Omental fat pad (tissue), 4 donors: Measurements from ENCODE around the gene OTUD1. TPM values are rescaled to one million over a fixed set of nuclear protein-coding genes. Genes with fewer than 3 reads are reported as not detected.

ENCODE experiments used
- ATAC-seq: fragments of 150-250 bp; one replicate; pipeline ENCODE4 v1.9.1; 2016; ENCODE audit warnings: mild to moderate bottlenecking, moderate library complexity; ENCODE audit not compliant: low FRiP score
- DNase-seq: peaks from one replicate; pipeline ENCODE4 v3.0.0-alpha.2; 2019; ENCODE audit warnings: low spot score
- total RNA-seq, 4 donors: library from RNA; depleted of rRNA; stranded (reverse); fragments of >200 nt; gene quantifications; one replicate each; pipeline ENCODE4 v1.1.0, GENCODE V29; 2016
- TF ChIP-seq, protein P1 (sequence below), 3 donors: fragments of 450-650 bp; IDR thresholded peaks; one replicate each; pipeline ENCODE4 v1.5.1; 2016 to 2017; ENCODE audit warnings: antibody characterized with exemption in 3 of 3, mild to moderate bottlenecking in 3 of 3, moderate library complexity in 2 of 3

OTUD1 gene
- total RNA-seq, 4 donors from 2014 or later, result 10.2 to 16.4 (median 11.2) TPM

DNA sequence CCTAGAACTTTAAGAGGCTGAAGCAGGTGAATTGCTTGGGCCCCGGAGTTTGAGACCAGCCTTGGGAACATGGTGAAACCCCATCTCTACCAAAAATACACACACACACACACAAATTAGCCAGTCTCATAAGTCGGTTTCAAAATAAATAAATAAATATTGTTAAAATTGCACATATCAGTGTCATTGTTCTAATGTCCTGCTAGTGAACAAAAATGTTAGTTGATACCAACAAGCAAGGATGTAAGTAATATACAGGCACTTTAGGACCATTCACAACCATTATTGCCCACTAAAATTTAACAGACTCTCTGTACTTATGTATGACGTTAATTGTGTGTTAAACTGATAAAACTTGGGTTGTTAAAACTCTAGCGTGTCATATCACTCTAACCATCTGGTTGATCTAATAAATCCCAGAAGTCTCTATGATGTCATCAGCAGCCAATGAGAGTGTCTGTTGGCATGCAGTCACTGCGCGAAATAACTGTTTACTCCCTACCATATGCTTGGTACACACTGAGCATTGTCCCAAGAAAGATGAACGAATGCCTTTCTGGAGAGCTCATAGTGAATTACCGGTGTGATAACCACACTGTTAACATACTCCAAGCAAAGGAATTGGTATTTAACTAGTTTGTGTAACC lies 30.4 kb upstream of the OTUD1 start:
- no peak for DNase-seq
- no peak for ATAC-seq
- TF ChIP-seq, protein P1, sequence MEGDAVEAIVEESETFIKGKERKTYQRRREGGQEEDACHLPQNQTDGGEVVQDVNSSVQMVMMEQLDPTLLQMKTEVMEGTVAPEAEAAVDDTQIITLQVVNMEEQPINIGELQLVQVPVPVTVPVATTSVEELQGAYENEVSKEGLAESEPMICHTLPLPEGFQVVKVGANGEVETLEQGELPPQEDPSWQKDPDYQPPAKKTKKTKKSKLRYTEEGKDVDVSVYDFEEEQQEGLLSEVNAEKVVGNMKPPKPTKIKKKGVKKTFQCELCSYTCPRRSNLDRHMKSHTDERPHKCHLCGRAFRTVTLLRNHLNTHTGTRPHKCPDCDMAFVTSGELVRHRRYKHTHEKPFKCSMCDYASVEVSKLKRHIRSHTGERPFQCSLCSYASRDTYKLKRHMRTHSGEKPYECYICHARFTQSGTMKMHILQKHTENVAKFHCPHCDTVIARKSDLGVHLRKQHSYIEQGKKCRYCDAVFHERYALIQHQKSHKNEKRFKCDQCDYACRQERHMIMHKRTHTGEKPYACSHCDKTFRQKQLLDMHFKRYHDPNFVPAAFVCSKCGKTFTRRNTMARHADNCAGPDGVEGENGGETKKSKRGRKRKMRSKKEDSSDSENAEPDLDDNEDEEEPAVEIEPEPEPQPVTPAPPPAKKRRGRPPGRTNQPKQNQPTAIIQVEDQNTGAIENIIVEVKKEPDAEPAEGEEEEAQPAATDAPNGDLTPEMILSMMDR (IDR thresholded peaks at IDR 0.05), result no peak

DNA sequence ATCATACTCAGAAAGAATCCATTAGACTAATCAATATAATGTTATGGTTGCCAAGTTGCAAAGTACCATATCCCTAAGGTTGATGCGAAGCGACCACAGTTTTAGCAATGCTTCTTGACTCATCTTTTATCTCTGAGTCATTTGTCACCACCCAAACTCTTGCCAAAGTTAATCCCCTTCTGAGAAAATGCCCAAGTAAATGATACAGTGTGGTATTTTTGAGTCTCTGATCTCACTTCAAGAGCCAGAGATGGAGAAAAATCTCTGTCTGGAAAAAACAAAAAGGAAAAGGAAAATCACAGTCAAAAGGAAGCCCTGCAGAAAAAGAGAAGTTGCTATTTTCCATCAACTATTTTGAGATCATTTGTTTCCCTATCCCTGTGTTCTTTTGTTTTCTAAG lies 26.7 kb upstream of the OTUD1 start:
- DNase-seq (no peak), ATAC-seq (no peak)
- TF ChIP-seq, protein P1 (IDR thresholded peaks at IDR 0.05), result no peak

DNA sequence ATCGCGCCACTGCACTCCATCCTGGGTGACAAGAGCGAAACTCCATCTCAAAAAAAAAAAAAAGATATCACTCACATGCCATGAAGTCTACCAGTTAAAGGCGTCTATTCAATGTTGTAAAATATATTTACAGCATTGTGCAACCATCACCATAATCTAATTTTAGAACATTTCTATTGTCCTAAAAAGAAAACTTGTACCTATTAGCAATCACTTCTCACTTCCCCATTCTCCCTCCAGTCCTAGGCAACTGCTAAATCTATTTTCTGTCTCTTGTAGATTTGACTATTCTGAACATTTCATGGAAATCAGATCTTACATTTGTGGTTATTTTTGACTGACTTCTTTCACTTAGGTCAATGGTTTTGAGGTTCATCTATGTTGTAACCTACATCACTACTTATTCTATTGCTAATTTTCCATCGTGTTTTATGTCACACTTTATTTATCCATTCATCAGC lies 25.2 kb upstream of the OTUD1 start:
- DNase-seq, result no peak
- TF ChIP-seq, protein P1 (IDR thresholded peaks at IDR 0.05), result no peak
- ATAC-seq, result no peak

DNA sequence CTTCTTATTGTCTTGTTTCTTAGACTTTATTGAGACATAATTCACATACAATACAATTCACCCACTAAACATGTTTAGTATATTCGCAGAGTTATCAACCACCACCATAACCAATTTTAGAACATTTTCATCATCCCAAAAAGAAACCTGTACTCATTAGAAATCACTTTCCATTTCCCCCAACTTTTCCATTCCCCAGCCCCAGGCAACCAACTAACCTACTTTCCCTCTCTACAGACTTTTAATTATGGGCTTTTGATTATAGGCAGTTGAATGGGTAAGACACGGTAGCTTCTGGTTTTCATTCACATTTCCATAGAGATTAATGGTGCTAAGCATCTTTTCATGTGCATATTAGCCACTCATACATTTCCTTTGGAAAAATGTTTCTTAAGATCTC lies 24.2 kb upstream of the OTUD1 start:
- ATAC-seq (no peak), DNase-seq (no peak)
- TF ChIP-seq, protein P1 (IDR thresholded peaks at IDR 0.05), result no peak

DNA sequence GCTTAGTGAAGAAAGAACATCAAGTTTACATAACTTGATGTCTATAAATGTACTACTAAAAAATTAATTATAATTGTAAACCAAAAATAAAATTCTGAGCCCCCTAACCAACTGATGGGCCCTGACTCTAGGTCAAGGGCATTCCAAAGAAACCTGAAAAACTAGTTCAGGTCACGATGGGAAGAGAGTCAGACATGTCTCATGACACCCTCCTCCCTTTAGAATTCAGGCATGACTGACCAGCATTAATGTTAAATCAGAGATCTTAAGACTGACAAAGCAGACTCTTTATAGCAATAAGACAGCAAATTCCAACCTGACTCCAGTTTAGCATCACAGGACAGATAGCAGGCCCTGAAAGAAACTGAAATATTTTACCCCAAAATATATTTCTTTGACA lies 21.6 kb upstream of the OTUD1 start:
- DNase-seq (no peak), ATAC-seq (no peak)
- TF ChIP-seq, protein P1 (IDR thresholded peaks at IDR 0.05), result no peak

DNA sequence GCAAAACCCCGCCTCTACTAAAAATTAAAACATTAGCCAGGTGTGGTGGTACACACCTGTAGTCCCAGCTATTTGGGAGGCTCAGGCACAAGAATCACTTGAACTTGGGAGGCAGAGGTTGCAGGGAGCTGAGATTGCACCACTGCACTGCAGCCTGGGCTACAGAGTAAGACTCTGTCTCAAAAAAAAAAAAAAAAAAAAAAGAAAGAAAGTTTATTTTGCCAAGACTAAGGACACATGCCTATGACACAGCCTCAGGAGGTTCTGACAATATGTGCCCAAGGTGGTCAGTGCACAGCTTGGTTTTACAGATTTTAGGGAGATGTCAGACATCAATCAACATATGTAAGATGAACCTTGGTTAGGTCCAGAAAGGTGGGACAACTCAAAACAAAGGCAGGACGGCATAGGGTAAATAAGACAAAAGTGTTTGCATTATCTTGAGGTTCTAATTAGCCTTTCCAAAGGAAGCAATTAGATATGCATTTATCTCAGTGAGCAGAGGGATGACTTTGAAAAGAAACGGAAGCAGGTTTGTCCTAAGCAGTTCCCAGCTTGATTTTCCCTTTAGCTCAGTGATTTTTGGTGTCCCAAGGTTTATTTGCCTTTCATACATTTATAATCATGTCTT lies 20.7 kb upstream of the OTUD1 start:
- TF ChIP-seq, protein P1 (IDR thresholded peaks at IDR 0.05), result no peak
- no peak for ATAC-seq
- no peak for DNase-seq

DNA sequence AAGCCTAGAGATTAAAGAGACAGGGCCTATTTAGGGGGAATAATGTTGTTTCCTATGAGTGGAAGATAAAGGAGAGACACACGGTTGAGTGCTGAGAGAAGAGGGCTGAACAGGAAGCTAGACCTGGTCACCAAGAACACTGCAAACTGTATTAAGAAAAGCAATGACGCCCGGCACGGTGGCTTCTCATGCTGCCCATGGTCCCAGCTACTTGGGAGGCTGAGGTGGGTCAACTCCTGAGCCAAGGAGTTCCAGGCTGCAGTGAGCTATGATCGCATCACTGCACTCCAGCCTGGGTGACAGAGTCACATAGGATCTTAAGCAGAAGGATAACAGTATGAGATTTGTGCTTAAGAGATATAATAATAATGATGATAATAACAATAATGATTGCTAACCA lies 19.7 kb upstream of the OTUD1 start:
- DNase-seq (no peak), ATAC-seq (no peak)
- TF ChIP-seq, protein P1 (IDR thresholded peaks at IDR 0.05), result no peak
